Activated CD4-positive, alpha-beta T cell treated with anti-CD3 and anti-CD28 coated beads, Interleukin-2, amount 10 ng/mL, durations not matched to agents 7 days and 5 days (primary cell): ENCODE results near the gene CABP4. TPM values are rescaled to one million over a fixed set of nuclear protein-coding genes. Genes with fewer than 3 reads are reported as not detected.
"Not testable (repeated sequence)": the region's sequence is repeated elsewhere in the genome, so short reads cannot be mapped to it uniquely, and the experiment has no call there.

ENCODE experiments used
- CTCF ChIA-PET: fragments of 350-600 bp; sonication (Branson Sonifier 250); formaldehyde crosslinking; loops from one replicate; lab custom pipeline; 2021; ENCODE audit warnings: antibody characterized with exemption; lab: Charles Lee
- POLR2A ChIA-PET: fragments of 350-600 bp; sonication (Branson Sonifier 250); formaldehyde crosslinking; loops from one replicate; lab custom pipeline; 2021; ENCODE audit warnings: antibody characterized with exemption; lab: Charles Lee
- DNase-seq: peaks from one replicate; pipeline ENCODE4 v3.0.0-alpha.2; 2020
- H3K27ac Mint-ChIP-seq: one replicate; pipeline ENCODE4 v1.8.0; 2021; ENCODE audit warnings: mild to moderate bottlenecking, moderate library complexity, mixed read lengths
- H3K27me3 Mint-ChIP-seq: one replicate; pipeline ENCODE4 v1.8.0; 2021; ENCODE audit warnings: mixed read lengths
- H3K36me3 Mint-ChIP-seq: one replicate; pipeline ENCODE4 v1.8.0; 2021; ENCODE audit warnings: low read depth, mixed read lengths
- H3K4me1 Mint-ChIP-seq: one replicate; pipeline ENCODE4 v1.8.0; 2021; ENCODE audit warnings: mixed read lengths
- H3K4me3 Mint-ChIP-seq: one replicate; pipeline ENCODE4 v1.8.0; 2021; ENCODE audit warnings: mild to moderate bottlenecking, moderate library complexity, mixed read lengths
- H3K9me3 Mint-ChIP-seq: one replicate; pipeline ENCODE4 v1.8.0; 2021; ENCODE audit warnings: mixed read lengths
- total RNA-seq, 2 experiments: library from RNA; stranded (reverse); gene quantifications; one replicate each; pipeline ENCODE4 v1.2.3, GENCODE V29; 2021

Gene CABP4
- total RNA-seq, 2 experiments from 2014 or later: 1.3 to 2.6 TPM

DNA sequence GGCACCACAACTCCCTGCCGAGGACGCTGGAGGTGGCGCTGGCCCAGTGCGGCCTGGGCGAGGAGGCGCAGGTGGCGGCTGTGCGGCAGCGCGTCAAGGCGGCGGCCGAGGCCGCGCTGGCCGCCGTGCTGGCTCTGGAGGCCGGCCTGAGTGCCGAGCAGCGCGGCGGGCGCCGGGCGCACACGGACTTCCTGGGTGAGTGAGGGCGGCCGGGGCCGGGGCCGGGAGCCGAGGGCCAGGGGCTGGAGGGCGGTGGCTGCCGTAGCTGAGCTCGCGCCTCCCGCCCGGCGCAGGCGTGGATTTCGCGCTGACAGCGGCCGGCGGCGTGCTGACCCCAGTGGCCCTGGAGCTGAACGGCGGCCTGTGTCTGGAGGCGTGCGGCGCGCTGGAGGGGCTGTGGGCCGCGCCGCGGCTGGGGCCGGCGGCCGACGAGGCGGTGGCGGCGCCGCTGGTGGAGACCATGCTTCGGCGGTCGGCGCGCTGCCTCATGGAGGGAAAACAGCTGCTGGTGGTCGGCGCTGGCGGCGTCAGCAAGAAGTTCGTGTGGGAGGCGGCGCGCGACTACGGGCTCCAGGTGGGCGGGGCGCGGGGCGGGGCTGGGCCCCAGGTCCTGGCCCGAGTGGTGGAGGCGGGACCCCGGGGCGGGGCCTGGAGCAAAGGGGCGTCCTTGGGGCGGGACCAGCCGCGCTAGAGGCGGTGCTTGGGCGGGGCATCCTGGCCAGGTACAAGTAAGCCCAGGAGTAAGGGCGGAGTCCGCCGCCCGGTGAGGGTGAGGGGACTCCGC lies 34.3 kb upstream of the CABP4 start:
- H3K9me3 Mint-ChIP-seq: no peaks in the 10 kb centered on the region
- CTCF ChIA-PET: interaction anchor here (1.1 to 4.0 kb wide), 5 partner anchors 14 to 64 kb away, joined by 4 to 27 read pairs (median 5); partner anchors contain the start of genes PPP1CA, PTPRCAP and TBC1D10C
- DNase-seq: peak; percentile 96
- H3K36me3 Mint-ChIP-seq: peaks cover 3% of the 10 kb centered on the region
- no peaks in the 10 kb centered on the region for H3K27me3 Mint-ChIP-seq
- POLR2A ChIA-PET: interaction anchor here (1.2 to 1.3 kb wide), 2 partner anchors 10 to 12 kb away, joined by 4 to 5 read pairs; no protein-coding TSS in a partner anchor
- H3K4me3 Mint-ChIP-seq: peak overlapping the region; percentile 74
- H3K4me1 Mint-ChIP-seq: peaks cover 62% of the 10 kb centered on the region
- H3K27ac Mint-ChIP-seq: peak overlapping the region; percentile 87

DNA sequence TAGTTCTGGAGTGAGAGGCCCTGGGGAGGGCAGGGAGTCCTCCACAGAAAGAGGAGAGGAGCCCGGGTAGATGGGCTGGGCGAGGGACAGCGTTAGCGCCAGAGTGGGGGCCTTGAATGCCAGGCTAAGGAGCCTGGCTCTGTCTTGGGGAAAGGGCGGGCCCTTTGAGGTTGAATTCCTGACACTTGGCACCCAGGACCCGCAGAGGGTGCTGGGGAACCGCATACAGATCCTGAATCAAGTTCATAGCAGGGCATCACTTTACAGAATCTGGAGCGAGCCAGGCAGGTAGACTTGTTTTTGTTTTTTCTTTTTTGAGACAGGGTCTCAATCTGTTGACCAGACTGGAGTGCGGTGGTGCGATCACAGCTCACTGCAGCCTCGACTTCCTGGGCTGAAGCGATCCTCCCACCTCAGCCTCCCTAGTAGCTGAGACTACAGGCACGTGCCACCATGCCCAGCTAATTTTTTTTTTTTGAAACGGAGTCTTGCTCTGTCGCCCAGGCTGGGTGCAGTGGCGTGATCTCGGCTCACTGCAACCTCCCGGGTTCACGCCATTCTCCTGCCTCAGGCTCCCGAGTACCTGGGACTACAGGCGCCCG lies 33.6 kb upstream of the CABP4 start:
- peak overlapping the region; percentile 74 for H3K4me3 Mint-ChIP-seq

GRCh38 chr11:67422891-67423290 lies 32.3 kb upstream of the CABP4 start:
- H3K4me1 Mint-ChIP-seq: peaks cover 56% of the 10 kb centered on the region
- POLR2A ChIA-PET: no interaction called here
- CTCF ChIA-PET: interaction anchor here (1.3 to 3.5 kb wide), 3 partner anchors 12 to 21 kb away, joined by 3 to 18 read pairs (median 10); partner anchors contain the start of genes PPP1CA and PTPRCAP

More for the DNA sequence above, 33.6 kb upstream of the CABP4 start:
- H3K4me1 Mint-ChIP-seq: peaks cover 55% of the 10 kb centered on the region
- CTCF ChIA-PET: interaction anchor here (1.1 to 2.4 kb wide), 4 partner anchors 15 to 63 kb away, joined by 4 to 7 read pairs (median 4); partner anchors contain the start of genes PPP1CA and TBC1D10C
- no peaks in the 10 kb centered on the region for H3K9me3 Mint-ChIP-seq
- DNase-seq: no peak
- POLR2A ChIA-PET: no interaction called here
- H3K27me3 Mint-ChIP-seq: no peaks in the 10 kb centered on the region
- H3K27ac Mint-ChIP-seq: peak overlapping the region; percentile 87
- peaks cover 3% of the 10 kb centered on the region for H3K36me3 Mint-ChIP-seq

DNA sequence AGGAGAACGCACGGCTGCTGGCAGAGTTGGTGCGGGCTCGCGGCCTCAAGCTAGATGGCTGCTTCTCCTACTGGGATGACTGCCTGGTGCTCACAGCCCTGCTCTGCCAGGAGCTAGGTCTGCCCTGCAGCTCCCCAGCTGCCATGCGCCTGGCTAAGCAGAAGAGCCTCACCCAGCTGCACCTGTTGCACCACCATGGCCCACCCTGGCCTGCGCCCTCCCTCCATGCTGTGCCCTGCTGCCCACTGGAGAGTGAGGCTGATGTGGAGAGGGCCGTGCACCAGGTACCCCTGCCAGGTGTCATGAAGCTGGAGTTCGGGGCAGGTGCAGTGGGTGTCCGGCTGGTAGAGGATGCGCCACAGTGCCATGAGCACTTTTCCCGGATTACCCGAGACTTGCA lies 31.7 kb upstream of the CABP4 start:
- Mint-ChIP-seq H3K36me3 (peaks cover 3% of the 10 kb centered on the region), H3K27ac (no peak overlapping the region), H3K4me1 (peaks cover 52% of the 10 kb centered on the region), H3K4me3 (no peak overlapping the region), H3K27me3 (no peaks in the 10 kb centered on the region), H3K9me3 (no peaks in the 10 kb centered on the region)
- ChIA-PET POLR2A (no interaction called here), CTCF (interaction anchor here (1.3 to 3.5 kb wide), 3 partner anchors 12 to 22 kb away, joined by 3 to 18 read pairs (median 10); partner anchors contain the start of genes PPP1CA and PTPRCAP)
- DNase-seq: no peak

More at GRCh38 chr11:67422891-67423290, 32.3 kb upstream of the CABP4 start:
- no peak overlapping the region for H3K4me3 Mint-ChIP-seq
- H3K36me3 Mint-ChIP-seq: peaks cover 3% of the 10 kb centered on the region
- no peaks in the 10 kb centered on the region for H3K27me3 Mint-ChIP-seq
- H3K9me3 Mint-ChIP-seq: no peaks in the 10 kb centered on the region
- DNase-seq: no peak
- peak overlapping the region; percentile 42 for H3K27ac Mint-ChIP-seq

DNA sequence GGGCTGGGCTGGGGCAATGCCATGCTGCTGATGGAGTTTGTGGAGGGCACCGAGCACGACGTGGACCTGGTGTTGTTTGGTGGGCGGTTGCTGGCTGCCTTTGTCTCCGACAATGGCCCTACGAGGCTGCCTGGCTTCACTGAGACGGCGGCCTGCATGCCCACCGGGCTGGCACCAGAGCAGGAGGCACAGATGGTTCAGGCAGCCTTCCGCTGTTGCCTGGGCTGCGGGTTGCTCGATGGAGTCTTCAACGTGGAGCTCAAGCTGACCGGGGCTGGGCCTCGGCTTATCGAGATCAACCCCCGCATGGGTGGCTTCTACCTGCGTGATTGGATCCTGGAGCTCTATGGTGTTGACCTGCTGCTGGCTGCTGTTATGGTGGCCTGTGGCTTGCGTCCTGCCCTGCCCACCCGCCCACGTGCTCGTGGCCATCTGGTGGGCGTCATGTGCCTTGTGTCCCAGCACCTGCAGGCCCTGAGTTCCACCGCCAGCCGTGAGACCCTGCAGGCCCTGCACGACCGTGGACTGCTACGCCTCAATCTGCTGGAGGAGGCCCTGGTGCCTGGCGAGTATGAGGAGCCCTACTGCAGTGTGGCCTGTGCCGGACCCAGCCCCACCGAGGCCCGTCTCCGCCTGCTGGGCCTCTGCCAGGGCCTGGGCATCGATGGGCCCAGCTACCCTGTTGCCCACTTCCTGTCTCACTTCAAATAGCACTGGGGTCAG lies 31.1 kb upstream of the CABP4 start:
- peak overlapping the region; percentile 67 for H3K27ac Mint-ChIP-seq
- ChIA-PET CTCF (interaction anchor here (0.7 to 3.5 kb wide), 7 partner anchors 13 to 180 kb away, joined by 3 to 18 read pairs (median 7); partner anchors contain the start of genes PPP1CA, PTPRCAP and TBC1D10C), POLR2A (no interaction called here)
- peaks cover 3% of the 10 kb centered on the region for H3K36me3 Mint-ChIP-seq
- H3K4me3 Mint-ChIP-seq: no peak overlapping the region
- H3K9me3 Mint-ChIP-seq: no peaks in the 10 kb centered on the region
- no peak for DNase-seq
- no peaks in the 10 kb centered on the region for H3K27me3 Mint-ChIP-seq
- peaks cover 52% of the 10 kb centered on the region for H3K4me1 Mint-ChIP-seq

GRCh38 chr11:67427364-67427859 lies 27.7 kb upstream of the CABP4 start:
- Mint-ChIP-seq H3K4me3 (peak overlapping the region; percentile 95), H3K4me1 (peaks cover 60% of the 10 kb centered on the region), H3K27ac (peak overlapping the region; percentile 94), H3K36me3 (peaks cover 16% of the 10 kb centered on the region)
- not testable (repeated sequence) for H3K9me3 Mint-ChIP-seq, H3K27me3 Mint-ChIP-seq, DNase-seq
- CTCF ChIA-PET: interaction anchor here (1.0 to 2.6 kb wide), 4 partner anchors 11 to 41 kb away, joined by 3 to 14 read pairs (median 4); partner anchors contain the start of genes PTPRCAP, TBC1D10C and TMEM134
- POLR2A ChIA-PET: interaction anchor here (1.2 kb wide), 1 partner anchor 22 kb away, joined by 4 read pairs; no protein-coding TSS in a partner anchor

- H3K9me3 Mint-ChIP-seq: no peaks in the 10 kb centered on the region
- peak within 1 kb of the TSS; percentile 94 for H3K27ac Mint-ChIP-seq
- H3K27me3 Mint-ChIP-seq: no peaks in the 10 kb centered on the region
- H3K36me3 Mint-ChIP-seq: peaks cover 23% of the 10 kb centered on the region
- ChIA-PET POLR2A (interaction anchor here (0.6 to 1.2 kb wide), 3 partner anchors 23 to 56 kb away, joined by 3 to 4 read pairs (median 4); no protein-coding TSS in a partner anchor), CTCF (interaction anchor here (0.8 to 2.6 kb wide), 6 partner anchors 9 to 40 kb away, joined by 3 to 14 read pairs (median 3); partner anchors contain the start of genes PTPRCAP, TBC1D10C and TMEM134)
- DNase-seq: peak; percentile 100
- peak within 1 kb of the TSS; percentile 95 for H3K4me3 Mint-ChIP-seq
- peaks cover 60% of the 10 kb centered on the region for H3K4me1 Mint-ChIP-seq
Observed at GRCh38 chr11:67428052-67429001, 26.8 kb upstream of the CABP4 start, which contains the start of gene RPS6KB2. TSS of gene RPS6KB2 (plus strand) at chr11:67428494. CDS start at chr11:67428546, 52 bp downstream.

- peaks cover 68% of the 10 kb centered on the region for H3K4me1 Mint-ChIP-seq
- H3K9me3 Mint-ChIP-seq: no peaks in the 10 kb centered on the region
- H3K4me3 Mint-ChIP-seq: peak overlapping the region; percentile 95
- ChIA-PET CTCF (interaction anchor here (0.8 to 2.6 kb wide), 4 partner anchors 9 to 78 kb away, joined by 3 to 14 read pairs (median 4); partner anchors contain the start of gene PTPRCAP), POLR2A (interaction anchor here (0.6 kb wide), 1 partner anchor 55 kb away, joined by 4 read pairs; no protein-coding TSS in a partner anchor)
- peaks cover 28% of the 10 kb centered on the region for H3K36me3 Mint-ChIP-seq
- DNase-seq: no peak
- no peaks in the 10 kb centered on the region for H3K27me3 Mint-ChIP-seq
- H3K27ac Mint-ChIP-seq: peak overlapping the region; percentile 94
Observed at GRCh38 chr11:67429038-67429668, 26.0 kb upstream of the CABP4 start.

DNA sequence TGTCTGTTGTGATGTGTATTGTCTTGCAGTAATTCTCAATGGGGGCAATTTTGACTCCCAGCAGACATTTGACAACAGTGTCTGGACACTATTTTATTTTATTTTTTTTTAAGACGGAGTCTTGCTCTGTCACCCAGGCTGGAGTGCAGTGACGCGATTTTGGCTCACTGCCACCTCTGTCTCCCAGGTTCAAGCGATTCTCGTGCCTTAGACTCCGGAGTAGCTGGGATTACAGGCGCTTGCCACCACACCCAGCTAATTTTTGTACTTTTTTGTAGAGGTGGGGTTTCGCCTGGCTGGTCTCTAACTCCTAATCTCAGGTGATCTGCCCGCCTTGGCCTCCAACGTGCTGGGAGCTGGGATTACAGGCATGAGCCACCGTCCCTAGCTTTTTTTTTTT lies 25.4 kb upstream of the CABP4 start:
- Mint-ChIP-seq H3K27ac (peak overlapping the region; percentile 94), H3K4me3 (peak overlapping the region; percentile 95), H3K4me1 (peaks cover 66% of the 10 kb centered on the region), H3K36me3 (peaks cover 31% of the 10 kb centered on the region), H3K9me3 (no peaks in the 10 kb centered on the region), H3K27me3 (no peaks in the 10 kb centered on the region)
- CTCF ChIA-PET: interaction anchor here (0.7 to 1.2 kb wide), 3 partner anchors 27 to 79 kb away, joined by 3 to 5 read pairs (median 3); no protein-coding TSS in a partner anchor
- POLR2A ChIA-PET: no interaction called here
- DNase-seq: no peak
